Fibroblast of the conjunctiva (primary cell): ENCODE results near the gene CAMKMT.
"Not testable (repeated sequence)": the region's sequence is repeated elsewhere in the genome, so short reads cannot be mapped to it uniquely, and the experiment has no call there.

ENCODE experiments used
- DNase-seq: peaks from one replicate; pipeline ENCODE4 v3.0.0-alpha.2; 2010; ENCODE audit warnings: low read depth

CAMKMT gene

DNA sequence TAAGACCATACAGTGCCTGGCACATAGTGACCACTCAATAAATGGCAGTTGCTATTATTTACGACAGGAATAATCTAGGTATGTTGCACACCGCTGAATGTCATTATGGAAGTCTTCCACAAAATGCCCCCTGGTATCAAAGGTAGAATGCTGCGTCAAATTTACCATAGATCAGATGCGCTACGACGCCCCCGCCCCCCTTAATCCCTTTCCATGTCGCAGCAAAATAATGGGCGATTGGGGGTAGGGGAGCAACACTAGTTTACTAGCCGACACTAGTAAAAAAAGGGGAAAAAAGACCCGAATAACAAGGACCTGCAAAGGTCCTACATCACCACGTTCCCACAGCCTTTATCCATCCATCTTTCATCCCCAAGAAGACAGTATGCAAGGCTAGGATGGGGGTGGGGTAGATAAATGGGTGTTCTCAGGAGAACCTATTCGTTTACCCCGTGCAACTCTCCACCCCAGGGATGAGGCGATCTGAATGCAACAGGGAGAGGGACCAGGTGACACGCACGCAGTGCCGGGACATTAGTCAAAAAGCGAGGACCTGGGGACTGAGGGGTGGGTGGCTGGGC lies 908 bp upstream of the CAMKMT start:
- no peak for DNase-seq

- DNase-seq: no peak
Measured at GRCh38 chr2:44362207-44363015, 664 bp downstream of the CAMKMT start.

GRCh38 chr2:44364604-44365003 lies 2.9 kb downstream of the CAMKMT start:
- no peak for DNase-seq

DNA sequence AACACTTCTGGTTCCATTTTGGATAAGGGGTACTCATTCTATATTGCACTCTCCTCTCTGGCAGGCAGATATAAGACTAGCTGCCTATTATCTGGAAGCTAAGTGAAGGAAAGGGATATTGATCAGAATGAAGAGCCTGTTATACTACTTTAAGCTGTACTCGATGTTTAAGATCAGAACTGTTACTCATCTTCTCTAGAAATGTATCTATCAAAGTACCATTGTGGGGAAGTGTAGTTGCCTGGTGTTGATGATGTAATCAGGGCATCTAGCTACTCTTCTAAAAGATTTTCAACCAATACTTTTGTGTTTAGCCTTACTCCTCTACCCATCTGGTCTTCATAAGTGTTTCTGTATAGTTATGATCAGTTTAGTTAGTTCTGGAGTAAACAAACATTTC lies 5.8 kb downstream of the CAMKMT start:
- no peak for DNase-seq

DNA sequence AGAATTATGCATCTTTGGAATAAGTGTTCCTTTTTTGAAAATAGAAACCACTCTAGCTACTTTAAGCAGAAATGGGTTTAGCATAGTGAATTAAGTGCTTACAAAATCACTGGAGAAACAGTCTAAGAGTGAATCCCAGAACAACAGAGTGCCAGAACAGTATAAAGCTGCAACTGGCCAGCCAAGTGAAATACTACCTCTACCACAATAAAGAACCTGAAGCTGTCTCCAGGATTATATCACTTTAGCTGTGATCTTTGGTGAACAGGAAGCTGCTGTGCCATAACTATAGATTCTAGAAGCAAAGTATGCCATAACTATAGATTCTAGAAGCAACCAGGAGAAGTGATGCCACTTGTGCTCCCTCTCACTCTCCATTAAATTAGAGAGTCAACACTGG lies 7.6 kb downstream of the CAMKMT start:
- DNase-seq: no peak

- no peak for DNase-seq
Measured at GRCh38 chr2:44371445-44371844, 9.7 kb downstream of the CAMKMT start.

- no peak for DNase-seq
Measured at GRCh38 chr2:44372246-44372645, 10.5 kb downstream of the CAMKMT start.

GRCh38 chr2:44377486-44377885 lies 15.7 kb downstream of the CAMKMT start:
- no peak for DNase-seq

DNA sequence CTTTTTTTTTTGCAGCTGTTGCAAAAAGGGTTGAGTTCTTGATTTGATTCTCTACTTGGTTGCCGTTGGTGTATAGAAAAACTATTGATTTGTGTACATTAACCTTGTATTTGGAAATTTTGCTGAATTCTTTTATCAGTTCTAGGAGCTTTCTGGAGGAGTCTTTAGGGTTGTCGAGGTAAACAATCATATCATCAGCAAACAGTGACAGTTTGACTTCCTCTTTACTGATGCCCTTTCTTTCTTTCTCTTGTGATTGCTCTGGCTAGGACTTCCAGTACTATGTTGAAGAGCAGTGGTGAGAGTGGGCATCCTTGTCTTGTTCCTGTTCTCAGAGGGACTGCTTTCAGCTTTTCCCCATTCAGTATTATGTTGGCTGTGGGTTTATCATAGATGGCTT lies 23.5 kb downstream of the CAMKMT start:
- not testable (repeated sequence) for DNase-seq

- DNase-seq: no peak
Measured at GRCh38 chr2:44388877-44389276, 27.1 kb downstream of the CAMKMT start.

- DNase-seq: no peak
Measured at GRCh38 chr2:44389895-44390294, 28.1 kb downstream of the CAMKMT start.

- peak; percentile 16 for DNase-seq
Measured at GRCh38 chr2:44392338-44392943, 30.7 kb downstream of the CAMKMT start.

- no peak for DNase-seq
Measured at GRCh38 chr2:44397447-44398175, 35.9 kb downstream of the CAMKMT start.

DNA sequence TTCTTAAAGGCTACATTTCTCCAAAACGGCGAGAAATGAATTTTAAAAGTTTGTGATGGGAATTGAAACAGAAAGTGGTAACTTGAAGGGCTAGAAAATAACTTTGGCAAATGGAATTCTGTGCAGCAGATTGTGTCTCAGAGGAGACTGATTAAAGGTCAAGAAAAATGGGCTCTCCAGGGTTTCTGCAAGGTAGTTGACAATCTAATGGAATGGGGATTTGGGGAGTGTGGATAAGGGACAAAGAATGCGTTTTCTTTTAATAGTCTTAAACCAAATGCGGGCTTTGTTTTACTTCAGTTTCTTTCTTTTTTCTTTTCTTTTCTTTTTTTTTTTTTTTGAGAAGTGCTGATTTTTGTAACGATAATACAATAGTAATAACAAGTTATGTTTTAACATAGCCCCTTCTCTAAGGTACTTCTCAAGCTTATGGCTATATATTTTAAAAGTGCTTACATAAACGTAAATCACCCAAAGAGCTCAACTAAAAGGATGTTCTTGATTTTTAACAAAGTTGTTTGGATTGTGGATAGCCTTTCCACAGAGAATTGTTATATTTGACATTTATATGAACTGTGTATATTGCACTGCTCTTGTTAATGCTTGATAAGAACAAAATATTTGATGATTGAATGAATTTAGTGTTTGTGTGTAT lies 36.6 kb downstream of the CAMKMT start:
- DNase-seq: no peak

DNA sequence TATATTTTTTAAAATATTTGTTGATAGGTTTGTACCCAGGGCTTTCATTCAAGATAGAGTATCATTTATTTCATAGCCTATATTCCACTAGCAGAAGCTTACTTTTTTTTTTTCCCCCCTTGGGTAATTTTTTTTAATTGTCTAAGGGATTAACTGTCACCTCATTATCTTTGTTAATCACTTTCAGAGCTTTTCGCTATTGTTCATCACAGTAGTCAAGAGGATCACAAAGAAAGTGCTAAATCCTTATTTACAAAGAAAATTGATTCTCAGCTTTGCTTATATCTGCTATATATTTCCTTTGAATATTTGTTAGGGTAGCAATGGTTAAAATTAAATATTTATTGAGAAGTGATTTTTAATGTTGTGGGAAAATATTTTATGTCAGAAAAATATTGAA lies 59.0 kb downstream of the CAMKMT start:
- no peak for DNase-seq

- no peak for DNase-seq
Measured at GRCh38 chr2:44424211-44424610, 62.5 kb downstream of the CAMKMT start.

DNA sequence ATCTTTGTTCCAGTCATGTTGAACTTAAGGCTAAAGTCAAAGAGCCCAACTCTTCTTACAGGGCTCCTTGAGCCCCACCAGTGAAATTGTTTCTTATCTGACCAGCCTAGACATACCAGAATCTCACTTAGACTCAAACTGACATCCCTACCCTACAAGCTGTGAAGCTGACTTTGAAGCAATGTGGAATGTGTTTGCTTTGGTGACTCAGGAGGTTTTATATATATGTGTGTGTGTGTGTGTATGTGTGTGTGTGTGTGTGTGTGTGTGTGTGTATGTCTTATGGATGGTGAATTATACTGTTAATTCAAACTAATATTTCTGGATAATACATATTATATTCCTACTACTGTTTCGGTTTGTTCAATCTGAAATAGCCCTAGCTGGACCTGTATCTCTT lies 67.3 kb downstream of the CAMKMT start:
- no peak for DNase-seq

GRCh38 chr2:44430342-44430741 lies 68.6 kb downstream of the CAMKMT start:
- no peak for DNase-seq

GRCh38 chr2:44433895-44434294 lies 72.1 kb downstream of the CAMKMT start:
- DNase-seq: no peak

DNA sequence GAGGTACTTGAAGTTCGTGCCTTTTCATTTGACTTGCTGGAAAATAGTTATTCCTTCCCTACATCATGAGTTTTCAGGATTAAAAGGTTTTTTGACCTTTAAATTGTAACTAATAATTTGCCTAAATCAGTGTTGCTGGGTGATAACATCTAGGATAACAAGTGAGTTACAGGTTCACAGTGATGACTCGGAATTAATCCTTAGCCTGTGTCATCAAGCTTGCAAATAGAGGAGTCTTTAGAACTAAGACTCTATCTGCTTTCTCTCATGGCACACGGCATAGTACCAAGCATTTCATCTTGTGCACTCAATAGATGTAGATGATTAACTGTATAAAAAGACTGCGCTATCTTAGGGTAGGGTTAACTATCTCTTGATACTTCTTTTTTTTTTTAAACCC lies 79.5 kb downstream of the CAMKMT start:
- no peak for DNase-seq

GRCh38 chr2:44442019-44442418 lies 80.3 kb downstream of the CAMKMT start:
- no peak for DNase-seq

DNA sequence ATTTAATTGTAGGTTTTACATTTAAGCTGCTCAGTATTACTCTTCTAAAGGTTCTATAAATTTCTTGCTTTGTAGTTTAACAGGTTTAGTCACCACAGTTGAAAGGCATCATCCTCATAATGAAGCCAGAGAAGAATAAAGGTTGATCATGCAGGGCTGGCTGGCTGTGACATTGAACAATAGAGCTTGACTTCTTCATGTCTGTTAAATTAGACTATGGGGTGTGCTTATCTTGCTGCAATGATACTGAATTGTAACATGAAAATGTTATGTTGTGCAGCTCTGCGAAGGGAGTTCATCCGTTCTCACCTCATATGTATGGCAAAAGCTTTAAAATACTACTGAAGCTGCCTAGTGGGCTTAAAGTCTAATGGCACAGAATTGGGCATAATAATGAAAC lies 81.8 kb downstream of the CAMKMT start:
- no peak for DNase-seq
